Upper lobe of left lung (tissue), 4 donors: ENCODE data around the gene ELN.

Experiments used
- EP300 ChIP-seq, 4 donors: sonication (generic); formaldehyde crosslinking; IDR thresholded peaks; one replicate each; pipeline ENCODE4 v1.5.1; 2017; ENCODE audit warnings: antibody characterized with exemption in 4 of 4, control low read depth in 2 of 4
- TF ChIP-seq, protein P1 (sequence below), 6 experiments: fragments of 450-650 bp in 4 of 6; fragments of 200-600 bp in 2 of 6; sonication (generic) in 2 of 6; IDR thresholded peaks; one replicate each; pipeline ENCODE4 v1.5.1; 2016 to 2019; ENCODE audit warnings: antibody characterized with exemption in 6 of 6

DNA sequence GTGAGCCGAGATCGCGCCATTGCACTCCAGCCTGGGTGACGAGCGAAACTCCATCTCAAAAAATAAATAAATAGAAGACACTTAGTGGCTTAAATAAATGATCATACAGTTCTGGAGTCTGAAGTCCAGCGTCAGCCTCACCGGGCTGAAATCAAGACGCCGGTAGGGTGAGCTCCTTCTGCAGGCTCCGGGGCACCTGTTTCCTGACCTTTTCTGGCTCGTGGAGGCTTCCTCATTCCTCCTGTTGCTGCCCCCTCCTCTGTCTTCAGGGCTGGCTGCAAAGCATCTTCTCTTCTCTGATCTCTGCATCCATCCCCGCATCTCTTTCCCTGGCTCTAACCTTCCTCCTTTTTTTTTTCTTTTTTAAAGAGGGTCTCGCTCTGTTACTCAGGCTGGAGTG, 88.4 kb downstream of the ELN start:
- TF ChIP-seq, protein P1, sequence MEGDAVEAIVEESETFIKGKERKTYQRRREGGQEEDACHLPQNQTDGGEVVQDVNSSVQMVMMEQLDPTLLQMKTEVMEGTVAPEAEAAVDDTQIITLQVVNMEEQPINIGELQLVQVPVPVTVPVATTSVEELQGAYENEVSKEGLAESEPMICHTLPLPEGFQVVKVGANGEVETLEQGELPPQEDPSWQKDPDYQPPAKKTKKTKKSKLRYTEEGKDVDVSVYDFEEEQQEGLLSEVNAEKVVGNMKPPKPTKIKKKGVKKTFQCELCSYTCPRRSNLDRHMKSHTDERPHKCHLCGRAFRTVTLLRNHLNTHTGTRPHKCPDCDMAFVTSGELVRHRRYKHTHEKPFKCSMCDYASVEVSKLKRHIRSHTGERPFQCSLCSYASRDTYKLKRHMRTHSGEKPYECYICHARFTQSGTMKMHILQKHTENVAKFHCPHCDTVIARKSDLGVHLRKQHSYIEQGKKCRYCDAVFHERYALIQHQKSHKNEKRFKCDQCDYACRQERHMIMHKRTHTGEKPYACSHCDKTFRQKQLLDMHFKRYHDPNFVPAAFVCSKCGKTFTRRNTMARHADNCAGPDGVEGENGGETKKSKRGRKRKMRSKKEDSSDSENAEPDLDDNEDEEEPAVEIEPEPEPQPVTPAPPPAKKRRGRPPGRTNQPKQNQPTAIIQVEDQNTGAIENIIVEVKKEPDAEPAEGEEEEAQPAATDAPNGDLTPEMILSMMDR (IDR thresholded peaks at IDR 0.05) = no peak
- no peak for TF ChIP-seq EP300 (IDR thresholded peaks at IDR 0.05)
